GM21786 (cell line): ENCODE measurements around the gene CASTOR1.

Source experiments
- ATAC-seq: cut with Tn5 transposase; IDR thresholded peaks from one replicate; pipeline ENCODE4 v1.9.1; 2021; ENCODE audit not compliant: unreplicated experiment

Gene CASTOR1

DNA sequence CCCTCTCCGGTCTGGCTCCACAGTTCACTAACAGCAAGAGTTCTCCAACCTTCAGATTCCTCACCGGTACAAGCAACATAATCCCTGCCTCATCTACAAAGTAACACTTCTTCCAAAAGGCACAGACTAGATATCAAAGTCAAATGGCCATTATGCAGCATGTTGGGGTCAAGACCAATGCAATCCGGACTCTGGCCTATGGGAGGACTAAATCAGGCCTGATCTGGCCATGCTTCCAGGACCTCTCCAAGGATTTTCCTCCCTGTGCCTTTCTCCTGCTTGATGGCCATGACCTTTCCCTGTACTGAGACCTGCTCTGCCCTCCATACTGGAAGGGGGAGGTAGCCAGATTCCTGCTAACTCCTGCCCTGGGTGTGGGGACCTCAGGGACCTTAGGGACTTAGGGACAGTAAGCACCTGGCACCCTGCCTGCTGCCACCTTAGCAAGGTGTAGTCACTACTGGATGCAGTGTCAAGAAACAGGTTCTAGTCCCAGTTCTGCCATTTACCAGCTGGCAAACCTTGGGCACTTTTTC lies 30.8 kb upstream of the CASTOR1 start:
- ATAC-seq, result no peak

DNA sequence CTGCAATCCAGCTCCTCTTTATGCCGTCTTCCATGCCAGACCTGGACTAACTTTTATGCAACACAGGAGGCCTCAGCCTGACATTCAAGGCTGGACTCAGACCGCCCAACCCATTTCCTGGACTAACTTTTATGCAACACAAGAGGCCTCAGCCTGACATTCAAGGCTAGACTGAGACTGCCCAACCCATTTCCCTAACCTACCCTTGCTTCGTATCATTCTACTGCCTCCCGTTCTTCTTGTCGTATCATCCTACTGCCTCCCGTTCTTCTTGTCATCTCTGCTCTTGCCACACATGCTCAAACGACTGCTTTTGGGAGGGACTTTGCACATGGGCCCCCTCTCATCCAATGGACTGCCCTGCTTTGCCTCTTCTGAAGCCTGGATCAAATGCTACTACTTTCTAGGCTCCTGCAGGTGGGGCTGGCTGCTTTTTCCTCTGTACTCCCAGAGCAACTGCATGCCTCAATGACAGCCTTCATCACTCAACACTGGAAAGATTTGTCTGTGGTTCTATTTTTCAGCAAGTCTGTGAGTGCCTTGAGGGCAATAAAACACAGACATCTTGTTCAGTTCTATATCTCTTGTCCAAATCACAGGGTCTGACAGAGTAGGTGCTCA lies 29.6 kb upstream of the CASTOR1 start:
- no peak for ATAC-seq

DNA sequence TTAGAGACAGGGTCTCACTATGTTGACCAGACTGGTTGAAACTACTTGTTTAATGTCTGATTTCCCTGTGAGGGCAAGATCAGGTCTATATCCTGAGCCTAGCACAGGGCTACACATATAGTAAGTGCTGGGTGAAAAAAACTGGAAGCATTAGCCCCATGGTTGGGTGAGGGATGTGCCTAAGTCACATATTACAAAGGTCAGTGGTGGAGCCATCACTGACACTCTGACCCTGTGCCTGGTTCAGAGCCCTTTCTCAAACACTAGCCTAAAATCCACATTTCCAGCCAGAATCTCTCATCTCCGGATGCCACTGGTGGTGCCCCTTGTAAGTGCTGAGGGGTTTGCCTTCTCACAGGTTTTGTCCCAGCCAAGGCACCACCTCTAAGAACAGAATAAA lies 28.5 kb upstream of the CASTOR1 start:
- no peak for ATAC-seq

DNA sequence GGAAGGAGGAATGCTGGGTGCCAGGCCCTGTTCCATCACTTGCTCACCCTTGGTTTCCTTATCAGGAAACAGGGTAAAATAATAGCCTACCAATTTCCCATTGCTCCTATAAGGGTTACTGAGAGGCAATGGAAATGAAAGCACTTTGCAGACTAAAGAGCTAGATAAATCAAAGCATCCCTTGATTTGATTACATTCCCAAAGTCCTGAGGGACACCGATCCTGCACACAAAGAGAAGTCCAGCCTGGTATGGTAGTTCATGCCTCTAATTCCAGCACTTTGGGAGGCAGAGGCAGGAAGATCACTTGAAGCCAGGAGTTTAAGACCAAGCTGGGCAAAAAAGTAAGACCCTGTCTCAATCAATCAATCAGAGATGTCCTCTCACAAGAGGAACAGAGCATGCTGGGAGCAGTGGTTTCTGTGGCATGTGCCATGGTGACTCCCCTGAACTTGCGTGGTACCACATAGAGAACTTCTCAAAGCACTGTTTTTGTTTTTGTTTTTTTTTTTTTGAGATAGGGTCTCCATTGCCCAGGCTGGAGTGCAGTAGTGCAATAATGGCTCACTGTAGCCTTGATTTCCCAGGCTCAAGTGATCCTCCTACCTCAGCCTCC lies 26.8 kb upstream of the CASTOR1 start:
- no peak for ATAC-seq

DNA sequence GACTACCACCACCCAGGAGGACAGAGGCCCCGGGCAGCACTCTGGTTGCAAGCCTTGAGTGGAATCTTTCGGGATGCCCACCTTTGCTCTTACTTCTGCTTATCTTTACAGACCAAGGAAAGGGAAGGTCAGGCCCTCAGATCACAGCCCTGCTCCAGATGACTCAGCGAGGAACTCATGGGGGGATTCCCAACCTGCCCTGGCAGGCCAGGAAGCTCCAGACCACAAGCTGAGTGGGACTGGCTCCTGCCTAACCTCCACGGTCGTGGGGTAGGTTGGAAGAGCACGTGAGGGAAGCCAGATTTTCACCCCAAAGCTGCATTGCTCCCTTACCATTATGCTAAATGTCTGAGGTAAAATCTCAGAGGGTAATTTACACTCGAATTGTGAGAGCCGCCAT lies 25.6 kb upstream of the CASTOR1 start:
- no peak for ATAC-seq

DNA sequence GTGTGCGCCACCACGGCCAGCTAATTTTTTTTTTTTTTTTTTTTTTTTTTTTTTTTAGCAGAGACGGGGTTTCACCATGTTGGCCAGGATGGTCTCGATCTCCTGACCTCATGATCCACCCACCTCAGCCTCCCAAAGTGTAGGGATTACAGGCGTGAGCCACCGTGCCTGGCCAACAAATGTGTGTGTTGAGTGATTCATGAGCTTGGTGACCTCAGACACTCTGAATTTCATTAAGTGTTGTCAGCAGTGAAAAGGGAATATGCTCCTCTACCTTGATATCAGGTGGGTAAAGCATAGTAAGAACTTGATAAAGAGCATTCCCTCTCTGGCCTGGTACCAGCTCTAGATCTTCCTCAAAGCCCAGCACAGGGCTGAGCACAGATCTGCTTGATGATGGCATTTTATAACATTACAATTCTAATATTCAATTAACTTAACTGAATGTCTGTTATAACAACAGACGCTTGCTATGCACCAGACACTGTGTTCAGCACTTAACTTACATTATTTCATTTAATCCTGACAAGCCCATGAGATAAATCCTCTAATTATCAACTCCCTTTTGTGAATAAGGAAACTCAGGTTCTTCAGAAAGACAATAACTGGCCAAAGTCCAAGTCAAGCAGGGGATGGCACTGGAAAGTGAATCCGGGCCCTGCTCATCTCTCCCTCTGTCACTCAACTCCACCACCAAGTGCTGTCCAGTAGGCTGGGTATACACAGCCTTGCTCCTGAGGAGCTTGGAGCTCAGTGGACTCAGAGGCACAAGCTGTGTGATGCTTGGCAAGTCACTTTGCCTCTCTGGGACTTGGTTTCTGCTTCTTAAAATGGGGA lies 24.4 kb upstream of the CASTOR1 start:
- ATAC-seq, result no peak

DNA sequence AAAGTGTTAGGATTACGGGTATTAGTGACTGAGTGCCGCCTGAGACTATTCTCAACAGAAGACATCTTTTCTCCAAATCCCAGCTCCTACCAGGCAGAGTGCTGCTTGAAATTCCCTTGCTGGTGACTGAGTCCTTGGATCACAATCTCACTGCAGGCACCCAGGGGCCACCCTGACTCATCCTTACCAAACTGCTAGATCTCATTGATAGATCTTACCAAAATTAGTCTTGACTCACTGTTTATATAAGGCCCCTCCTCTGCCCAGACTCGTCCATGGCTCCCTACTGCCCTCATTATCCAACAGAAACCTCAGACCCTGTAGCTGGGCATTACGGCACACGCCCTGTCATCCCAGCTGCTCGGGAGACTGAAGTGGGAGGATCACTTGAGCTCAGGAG lies 22.7 kb upstream of the CASTOR1 start:
- ATAC-seq, result no peak

DNA sequence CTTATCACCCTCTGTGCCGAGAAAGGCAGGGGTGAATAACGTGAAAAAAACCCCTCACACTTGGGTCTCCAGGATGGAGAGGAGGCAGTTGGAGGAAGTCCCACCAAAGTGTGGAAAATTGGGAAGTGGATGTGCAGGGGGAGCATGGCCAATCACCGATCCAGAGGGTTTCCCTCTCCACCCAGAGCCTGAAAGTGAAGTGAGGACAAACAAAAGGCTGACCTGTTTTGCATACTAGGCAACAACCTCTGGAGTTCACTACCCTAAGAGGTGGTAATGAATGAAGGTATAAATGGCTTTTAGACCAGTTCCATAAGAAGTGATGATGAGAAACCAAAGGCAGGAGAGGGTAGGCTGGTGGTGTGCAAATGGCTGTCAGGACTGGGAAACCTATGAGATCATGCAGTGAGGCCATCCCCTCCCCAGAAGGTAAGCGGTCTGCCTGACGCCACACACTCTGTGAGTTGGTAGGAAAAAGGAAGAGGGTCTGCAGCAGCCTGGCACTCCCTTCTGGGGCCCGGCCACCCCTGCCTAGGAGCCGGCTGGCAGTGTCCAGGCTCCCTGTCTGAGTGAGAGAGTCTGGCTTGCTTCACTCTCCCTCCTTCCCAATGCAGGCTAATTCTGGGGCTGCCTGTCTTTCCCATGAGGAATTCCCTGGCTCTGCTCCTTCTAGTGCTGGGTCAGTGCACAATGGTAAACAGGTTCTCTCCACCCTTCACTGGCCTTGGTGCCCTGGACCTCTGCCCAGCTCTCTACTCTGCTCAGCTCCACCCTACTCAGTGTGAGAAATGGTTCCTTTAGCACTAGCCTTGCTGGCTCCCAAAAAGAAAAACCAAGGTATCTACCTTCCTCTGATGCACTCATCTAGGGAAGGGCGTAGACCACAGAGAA lies 21.8 kb upstream of the CASTOR1 start:
- no peak for ATAC-seq

DNA sequence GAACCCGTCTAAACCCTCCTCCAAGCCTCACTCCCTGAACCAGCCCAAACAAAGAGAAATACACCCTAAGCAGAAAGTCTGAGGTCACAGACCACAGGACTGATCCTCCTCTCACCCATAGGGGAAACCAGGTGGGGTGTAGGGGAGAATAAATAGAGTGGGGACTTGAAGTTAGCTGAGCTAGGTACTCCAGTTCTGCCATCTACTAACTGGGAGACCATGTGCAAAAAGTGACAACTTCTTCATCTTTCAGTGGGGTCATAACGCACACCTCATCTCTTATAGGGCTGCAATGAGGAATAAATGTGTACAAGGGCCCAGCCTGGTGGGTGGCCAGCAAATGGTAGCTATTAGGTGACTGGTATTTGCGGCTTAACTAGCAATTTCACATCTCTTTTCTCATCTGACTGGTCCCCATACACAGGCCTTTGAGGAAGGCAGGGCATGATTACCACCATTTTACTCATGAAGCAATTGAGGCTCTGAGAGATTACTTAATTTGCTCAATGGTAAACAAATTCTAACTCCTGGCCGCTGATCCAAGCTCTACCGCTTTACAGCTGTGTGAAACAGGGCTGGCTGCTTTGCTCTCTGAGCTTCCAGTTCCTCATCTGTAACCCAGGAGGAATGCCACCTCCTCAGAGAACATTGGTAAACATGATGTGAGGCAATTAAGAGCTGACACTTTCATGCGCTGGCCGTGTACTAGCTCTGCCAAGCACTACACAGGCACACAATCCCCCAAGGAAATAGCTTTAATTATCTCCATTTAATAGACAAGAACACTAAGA lies 20.8 kb upstream of the CASTOR1 start:
- ATAC-seq, result no peak

DNA sequence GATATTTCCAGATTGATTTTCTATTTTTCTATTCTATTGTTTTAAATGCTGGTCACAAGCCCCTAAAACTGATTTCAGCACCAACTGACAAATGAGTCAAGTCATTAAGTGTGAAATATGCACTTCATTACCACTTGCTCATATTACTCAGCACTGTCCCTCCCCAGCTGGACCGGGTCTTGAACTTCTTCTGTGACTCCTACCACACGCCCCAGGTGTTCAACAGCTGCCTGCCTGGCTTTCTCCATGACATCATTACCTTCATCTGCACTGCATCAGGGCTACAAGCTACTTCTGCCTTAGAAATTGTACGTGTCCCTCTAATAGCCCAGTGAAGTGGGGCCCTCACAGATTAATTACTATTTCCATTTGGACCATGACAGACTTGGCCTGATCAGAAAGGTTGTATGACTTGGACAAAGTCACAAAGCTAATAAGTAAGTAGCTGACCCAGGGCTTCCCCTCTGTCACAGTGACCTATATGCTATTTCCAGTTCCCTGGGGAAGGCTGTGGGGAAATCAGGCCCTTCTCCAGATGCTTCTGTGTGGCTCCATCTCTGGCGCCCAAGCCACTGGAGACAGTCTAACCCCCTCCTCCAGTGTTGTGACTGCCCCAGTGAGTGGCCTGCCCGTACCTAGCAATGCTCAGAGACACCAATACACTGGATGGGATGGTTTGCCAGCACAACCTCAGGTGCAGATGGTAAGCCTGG lies 19.4 kb upstream of the CASTOR1 start:
- ATAC-seq, result no peak

DNA sequence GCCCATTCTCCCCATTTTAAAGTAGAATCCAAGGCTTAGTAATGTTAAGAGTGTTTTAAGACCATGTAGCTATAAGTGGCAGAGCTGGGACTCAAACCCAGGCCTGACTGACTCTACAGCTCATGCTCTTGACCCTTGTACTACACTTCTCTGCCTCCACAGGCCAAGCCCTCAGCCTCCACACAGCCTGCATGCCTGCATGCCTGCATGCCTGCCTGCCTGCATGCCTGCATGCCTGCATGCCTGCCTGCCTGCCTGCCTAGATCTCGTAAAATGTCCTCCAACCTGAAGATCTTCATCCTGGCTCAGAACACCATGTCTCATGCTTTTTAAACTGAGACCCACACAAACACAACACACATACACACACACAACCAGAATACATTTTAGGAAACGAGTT lies 18.8 kb upstream of the CASTOR1 start:
- no peak for ATAC-seq

DNA sequence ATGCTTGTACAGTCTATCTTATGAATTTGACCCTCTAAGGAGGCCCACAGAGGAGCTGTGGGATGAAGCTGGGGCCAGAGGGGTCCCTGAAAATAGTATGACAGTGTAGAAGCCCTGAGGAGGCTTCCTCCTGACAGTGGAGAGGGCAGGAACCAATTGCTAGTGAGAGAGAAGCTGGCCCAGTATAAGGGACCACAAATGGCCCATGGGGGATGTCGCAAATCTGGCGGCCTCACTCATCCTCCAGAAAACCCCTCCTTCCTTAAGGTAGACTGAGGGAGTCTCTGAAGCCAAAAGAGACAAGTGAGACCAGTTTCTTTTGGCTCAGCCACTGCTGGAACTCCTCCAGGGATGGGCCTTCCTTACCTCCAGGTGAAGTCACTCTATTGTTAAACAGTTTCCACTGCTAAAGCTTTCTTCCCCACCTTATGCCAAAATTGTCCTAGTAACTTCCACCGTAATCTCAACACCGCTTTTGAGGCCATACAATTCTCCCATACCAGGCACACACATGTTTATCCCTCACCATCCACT lies 17.8 kb upstream of the CASTOR1 start:
- ATAC-seq, result no peak

DNA sequence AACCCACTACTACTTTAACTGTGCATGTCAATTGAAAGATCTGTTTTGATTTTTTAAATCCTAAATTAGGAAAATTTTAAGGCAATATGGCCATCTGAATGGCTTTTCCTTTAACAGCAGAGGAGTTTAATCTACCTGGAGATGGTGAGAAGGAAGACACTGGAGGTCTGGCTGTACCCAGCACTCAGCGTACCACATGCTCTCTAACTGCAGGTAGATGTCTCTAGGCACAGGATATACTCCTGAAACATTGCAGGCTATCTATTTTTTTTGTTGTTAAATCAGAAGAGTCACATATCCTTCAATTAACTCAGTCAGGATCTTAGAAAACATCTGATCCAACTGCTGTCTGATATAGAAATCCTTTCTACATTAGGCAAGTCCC lies 17.3 kb upstream of the CASTOR1 start:
- no peak for ATAC-seq

DNA sequence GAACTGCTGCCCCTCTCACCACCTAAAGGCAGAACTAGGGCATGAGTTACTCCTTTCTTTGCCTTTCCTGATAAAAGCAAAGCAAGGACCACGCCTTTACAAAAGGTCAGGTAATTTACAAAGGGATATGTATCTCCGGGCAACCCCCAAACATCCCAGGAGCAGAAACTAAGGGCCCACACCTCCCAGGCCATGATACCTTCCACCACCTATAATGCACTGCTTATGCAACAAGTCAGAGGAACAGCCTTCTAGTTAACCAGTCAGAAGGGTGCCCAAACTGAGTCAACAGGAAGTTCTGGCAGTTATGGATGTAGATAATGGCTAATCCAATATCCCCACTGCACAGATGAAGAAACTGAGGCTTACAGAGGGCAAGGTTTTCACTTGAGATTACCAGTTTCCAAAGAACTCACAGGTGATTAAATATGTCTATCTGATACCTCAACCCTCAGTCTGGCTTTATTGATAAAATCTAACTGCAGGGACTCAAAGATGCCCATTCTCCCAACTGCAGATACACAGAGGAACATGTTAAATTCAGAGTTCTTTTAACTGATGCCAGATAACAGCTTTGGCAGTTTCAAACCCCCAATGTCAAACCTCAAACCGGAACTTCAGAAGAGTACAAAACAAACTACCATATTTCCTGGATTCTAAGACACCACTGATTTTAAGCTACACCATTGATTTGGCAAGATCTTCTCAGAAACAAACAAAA lies 16.8 kb upstream of the CASTOR1 start:
- no peak for ATAC-seq

DNA sequence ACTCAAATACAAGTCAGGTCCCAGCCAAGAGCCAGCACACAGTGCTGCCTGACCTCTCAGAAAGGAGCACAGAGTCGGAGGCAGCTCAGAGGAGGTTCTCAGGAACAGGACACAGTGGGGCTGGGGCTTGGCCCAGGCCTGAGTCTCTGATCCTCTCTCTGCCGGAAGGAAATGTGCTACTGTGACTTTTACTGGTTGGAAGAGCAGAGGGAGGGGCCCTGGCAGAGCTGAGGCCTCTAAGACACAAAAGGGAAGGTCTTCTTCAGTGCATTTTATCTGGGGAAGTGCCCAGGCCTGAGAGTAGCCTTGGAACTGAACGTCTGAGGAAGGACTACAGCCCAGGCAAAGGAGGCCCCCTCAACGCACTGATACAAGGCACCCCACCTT lies 16.2 kb upstream of the CASTOR1 start:
- no peak for ATAC-seq

DNA sequence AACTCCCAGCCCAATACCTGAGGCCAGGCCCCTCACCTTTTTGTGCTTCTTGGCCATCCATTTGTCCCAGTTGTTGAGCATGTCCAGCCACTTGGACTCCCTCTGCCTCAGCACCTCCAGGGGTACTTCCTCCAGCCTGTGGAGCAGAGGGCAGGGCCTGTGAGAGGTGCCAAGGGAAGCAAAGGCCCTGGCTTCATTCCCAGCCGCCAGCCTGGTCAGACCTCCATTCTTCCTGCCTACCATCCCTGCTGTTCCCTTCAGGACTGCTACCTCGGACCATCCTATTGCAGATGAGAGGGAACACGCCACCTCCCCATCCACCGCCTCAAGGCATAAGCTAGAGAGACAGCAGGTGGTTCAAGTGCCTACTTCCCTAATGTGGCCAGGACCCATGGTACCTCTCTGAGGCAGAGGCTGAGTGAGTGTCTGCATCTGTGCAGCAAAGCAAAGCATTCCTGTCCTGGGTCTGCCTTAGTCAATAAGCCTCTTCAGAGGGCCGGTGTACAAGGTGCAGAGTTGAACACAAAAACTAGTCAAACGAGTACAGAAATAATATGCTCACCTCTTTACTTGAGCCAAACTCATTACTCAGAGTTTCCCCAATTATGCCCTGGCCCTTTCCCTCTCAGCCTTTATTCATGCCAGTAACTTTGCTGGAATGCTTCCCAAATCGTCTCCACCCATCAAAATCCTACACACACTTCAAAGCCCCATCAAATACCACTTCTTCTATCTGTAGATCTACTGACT lies 15.4 kb upstream of the CASTOR1 start:
- ATAC-seq, result no peak

DNA sequence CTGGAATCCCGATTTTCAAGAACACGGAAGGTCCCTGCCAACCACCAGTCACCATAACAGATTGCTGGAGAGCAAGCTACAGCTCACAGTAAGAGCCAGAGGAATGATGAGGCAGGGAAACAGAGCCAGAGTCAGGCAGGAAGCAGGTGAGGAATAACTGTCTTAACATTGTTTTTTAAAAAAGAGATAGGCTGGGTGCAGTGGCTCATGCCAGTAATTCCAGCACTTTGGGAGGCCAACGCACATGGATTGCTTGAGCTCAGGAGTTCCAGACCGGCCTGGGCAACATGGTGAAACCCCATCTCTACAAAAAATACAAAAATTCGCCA lies 13.5 kb upstream of the CASTOR1 start:
- no peak for ATAC-seq
